GM06990 (cell line): ENCODE results near the gene TYRO3.

Source experiments
- DNase-seq: peaks from one replicate; pipeline ENCODE4 v3.0.0-alpha.2; 2011; ENCODE audit not compliant: insufficient read length; ENCODE audit errors: extremely low read depth
- H3K27me3 ChIP-seq: replicated peaks from 2 replicates; pipeline ENCODE4 v1.6.0; 2011; ENCODE audit warnings: low read length; ENCODE audit not compliant: control insufficient read depth, insufficient read depth
- H3K36me3 ChIP-seq: 2 replicates; pipeline ENCODE4 v1.5.1; 2011; ENCODE audit warnings: low read length; ENCODE audit not compliant: control insufficient read depth, insufficient read depth
- H3K4me3 ChIP-seq: replicated peaks from 2 replicates; pipeline ENCODE4 v1.5.1; 2011; ENCODE audit warnings: low read depth, mild to moderate bottlenecking, control low read depth, low read length
- CTCF ChIP-seq: IDR thresholded peaks from 2 replicates; pipeline ENCODE4 v1.5.1; 2011; ENCODE audit warnings: low read length, control low read depth, mild to moderate bottlenecking, inconsistent platforms; ENCODE audit not compliant: insufficient read depth, poor library complexity, severe bottlenecking

The TYRO3 gene

DNA sequence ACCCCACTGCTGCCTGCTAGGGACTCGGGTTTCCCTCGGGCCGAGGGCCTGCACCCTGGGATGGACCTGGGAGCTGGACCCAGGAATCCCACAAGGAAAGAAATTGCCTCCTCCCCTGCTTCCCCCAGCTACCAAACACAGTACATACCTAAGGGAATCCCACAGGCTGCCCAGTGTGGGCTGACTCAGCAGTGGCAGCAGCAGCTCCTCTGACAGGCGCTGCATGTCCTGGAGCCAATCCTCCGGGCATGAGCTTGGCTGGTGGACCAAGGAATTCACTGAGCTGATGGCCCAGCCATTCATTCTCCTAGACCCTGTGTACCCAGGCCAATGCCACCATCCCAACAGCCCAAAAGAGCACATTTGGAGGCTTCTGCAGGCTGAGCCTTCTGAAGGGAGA, 35.9 kb upstream of the TYRO3 start:
- peaks cover 34% of the 10 kb centered on the region for H3K36me3 ChIP-seq
- no peak for DNase-seq

GRCh38 chr15:41530363-41530956, 28.6 kb upstream of the TYRO3 start:
- H3K27me3 ChIP-seq = no peaks in the 10 kb centered on the region
- TF ChIP-seq CTCF = no peak
- H3K36me3 ChIP-seq = peaks cover 48% of the 10 kb centered on the region
- no peak for DNase-seq
- H3K4me3 ChIP-seq = no peak overlapping the region

More for the DNA sequence above, 35.9 kb upstream of the TYRO3 start:
- no peaks in the 10 kb centered on the region for H3K27me3 ChIP-seq
- H3K4me3 ChIP-seq = no peak overlapping the region
- TF ChIP-seq CTCF = no peak

GRCh38 chr15:41535544-41535943, 23.5 kb upstream of the TYRO3 start:
- H3K36me3 ChIP-seq = peaks cover 22% of the 10 kb centered on the region
- H3K4me3 ChIP-seq = no peak overlapping the region
- H3K27me3 ChIP-seq = no peaks in the 10 kb centered on the region
- DNase-seq = no peak
- TF ChIP-seq CTCF = no peak

- Histone ChIP-seq H3K36me3 (peaks cover 15% of the 10 kb centered on the region), H3K27me3 (no peaks in the 10 kb centered on the region), H3K4me3 (no peak overlapping the region)
- TF ChIP-seq CTCF = no peak
- no peak for DNase-seq
These were observed 22.1 kb upstream of the TYRO3 start for GRCh38 chr15:41536866-41537265.

DNA sequence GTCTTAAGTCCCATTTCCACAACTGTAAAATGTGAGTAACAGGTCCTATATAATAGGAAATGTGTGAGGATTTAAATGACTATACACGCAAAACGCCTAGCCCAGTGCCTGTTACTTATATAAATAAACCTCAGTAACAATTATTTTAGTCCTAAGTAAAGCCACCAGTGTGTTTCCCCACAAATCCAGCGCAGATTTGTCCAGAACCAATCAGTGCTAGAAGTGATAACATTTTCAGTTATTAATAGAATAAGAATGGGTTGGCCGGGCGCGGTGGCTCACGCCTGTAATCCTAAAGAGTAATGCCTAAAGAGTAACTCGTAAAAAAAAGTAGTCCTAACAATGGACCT, 15.5 kb upstream of the TYRO3 start:
- Histone ChIP-seq H3K4me3 (peak overlapping the region; percentile 98), H3K36me3 (no peaks in the 10 kb centered on the region), H3K27me3 (no peaks in the 10 kb centered on the region)
- no peak for DNase-seq
- no peak for TF ChIP-seq CTCF

GRCh38 chr15:41544650-41545015, 14.4 kb upstream of the TYRO3 start:
- Histone ChIP-seq H3K36me3 (no peaks in the 10 kb centered on the region), H3K4me3 (no peak overlapping the region; the same call in 1 of the 2 replicates), H3K27me3 (no peaks in the 10 kb centered on the region)
- no peak for DNase-seq
- TF ChIP-seq CTCF = no peak
